ENCODE measurements around the gene TXLNB.

The TXLNB gene

DNA sequence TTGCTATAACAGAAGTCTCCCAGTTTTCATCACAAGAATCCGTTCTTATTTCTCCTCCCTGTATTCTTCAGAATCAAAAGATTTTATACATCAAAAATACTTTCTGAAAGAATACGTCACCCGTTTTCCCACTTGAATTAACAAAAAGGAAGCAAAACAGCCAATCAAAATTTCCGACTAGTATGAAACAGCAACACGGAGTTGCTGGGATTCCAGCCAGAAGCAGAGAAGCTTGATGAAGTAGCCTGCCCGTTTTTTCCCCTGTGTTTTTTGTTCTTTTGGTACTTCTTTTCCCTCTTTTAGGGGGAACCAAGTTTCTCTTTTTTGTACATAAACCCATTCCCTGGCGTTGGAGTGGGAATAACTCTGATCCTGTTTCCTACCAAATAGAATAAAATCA is 14.6 kb downstream of the TXLNB start:
- DNase-seq (ENCODE audit: insufficient read length, low spot score) (no peak), FAIRE-seq (no peak)
- no peak for TF ChIP-seq PAX5 (IDR thresholded peaks at IDR 0.05; ENCODE audit: insufficient read depth, low read length, severe bottlenecking)
- TF ChIP-seq POLR2AphosphoS5 (IDR thresholded peaks at IDR 0.05; ENCODE audit: low read depth, low read length), result no peak
- TF ChIP-seq POLR2A (IDR thresholded peaks at IDR 0.05; ENCODE audit: low read depth, low read length), result no peak
- TF ChIP-seq TAF1 (IDR thresholded peaks at IDR 0.05; ENCODE audit: low read depth, low read length), result no peak
- TF ChIP-seq POU2F2 (IDR thresholded peaks at IDR 0.05; ENCODE audit: low read depth, low read length), result no peak
- no peak for TF ChIP-seq SPI1 (IDR thresholded peaks at IDR 0.05; ENCODE audit: low read depth, low read length)

- TF ChIP-seq PAX5 (IDR thresholded peaks at IDR 0.05; ENCODE audit: insufficient read depth, low read length, severe bottlenecking) (no peak), SPI1 (IDR thresholded peaks at IDR 0.05; ENCODE audit: low read depth, low read length) (no peak), TAF1 (IDR thresholded peaks at IDR 0.05; ENCODE audit: low read depth, low read length) (no peak), POLR2A (IDR thresholded peaks at IDR 0.05; ENCODE audit: low read depth, low read length) (no peak), POU2F2 (IDR thresholded peaks at IDR 0.05; ENCODE audit: low read depth, low read length) (no peak), POLR2AphosphoS5 (IDR thresholded peaks at IDR 0.05; ENCODE audit: low read depth, low read length) (no peak)
- FAIRE-seq, result no peak
- DNase-seq (ENCODE audit: insufficient read length, low spot score), result no peak
Observed at GRCh38 chr6:139275279-139276055, 16.3 kb downstream of the TXLNB start.

DNA sequence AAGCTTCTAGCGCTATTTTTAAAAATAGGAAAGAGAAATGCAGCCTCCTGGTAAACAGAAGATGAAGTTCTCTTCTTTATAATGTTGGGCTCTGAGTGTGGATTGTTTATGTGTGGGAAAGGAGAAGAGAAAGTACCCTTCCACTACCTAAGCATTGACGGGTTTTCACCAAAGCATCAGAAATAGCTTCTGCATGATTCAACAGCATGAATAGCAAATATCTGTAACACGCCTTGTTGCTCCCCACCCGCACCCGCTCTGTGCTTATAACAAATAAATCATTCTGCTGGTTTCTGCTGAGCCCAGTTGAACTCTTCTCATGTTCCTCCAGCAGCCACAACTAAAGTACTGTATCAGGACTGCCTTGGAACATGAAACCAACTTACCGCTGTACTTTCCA is 20.7 kb downstream of the TXLNB start:
- TF ChIP-seq SPI1 (IDR thresholded peaks at IDR 0.05; ENCODE audit: low read depth, low read length), result peak; percentile 81
- TF ChIP-seq TAF1 (IDR thresholded peaks at IDR 0.05; ENCODE audit: low read depth, low read length), result peak; percentile 22; the same call in 1 of the 2 replicates
- TF ChIP-seq POU2F2 (IDR thresholded peaks at IDR 0.05; ENCODE audit: low read depth, low read length), result peak; percentile 73
- no peak for TF ChIP-seq POLR2AphosphoS5 (IDR thresholded peaks at IDR 0.05; ENCODE audit: low read depth, low read length)
- no peak for TF ChIP-seq PAX5 (IDR thresholded peaks at IDR 0.05; ENCODE audit: insufficient read depth, low read length, severe bottlenecking)
- TF ChIP-seq POLR2A (IDR thresholded peaks at IDR 0.05; ENCODE audit: low read depth, low read length), result peak; percentile 35; the same call in 1 of the 2 replicates
- FAIRE-seq, result peak; percentile 95
- no peak for DNase-seq (ENCODE audit: insufficient read length, low spot score)

GRCh38 chr6:139270249-139270648 is 21.5 kb downstream of the TXLNB start:
- DNase-seq (ENCODE audit: insufficient read length, low spot score) (no peak), FAIRE-seq (peak; percentile 64)
- TF ChIP-seq PAX5 (IDR thresholded peaks at IDR 0.05; ENCODE audit: insufficient read depth, low read length, severe bottlenecking) (no peak), POU2F2 (IDR thresholded peaks at IDR 0.05; ENCODE audit: low read depth, low read length) (no peak), TAF1 (IDR thresholded peaks at IDR 0.05; ENCODE audit: low read depth, low read length) (no peak), POLR2AphosphoS5 (IDR thresholded peaks at IDR 0.05; ENCODE audit: low read depth, low read length) (no peak), SPI1 (IDR thresholded peaks at IDR 0.05; ENCODE audit: low read depth, low read length) (no peak), POLR2A (IDR thresholded peaks at IDR 0.05; ENCODE audit: low read depth, low read length) (no peak)

DNA sequence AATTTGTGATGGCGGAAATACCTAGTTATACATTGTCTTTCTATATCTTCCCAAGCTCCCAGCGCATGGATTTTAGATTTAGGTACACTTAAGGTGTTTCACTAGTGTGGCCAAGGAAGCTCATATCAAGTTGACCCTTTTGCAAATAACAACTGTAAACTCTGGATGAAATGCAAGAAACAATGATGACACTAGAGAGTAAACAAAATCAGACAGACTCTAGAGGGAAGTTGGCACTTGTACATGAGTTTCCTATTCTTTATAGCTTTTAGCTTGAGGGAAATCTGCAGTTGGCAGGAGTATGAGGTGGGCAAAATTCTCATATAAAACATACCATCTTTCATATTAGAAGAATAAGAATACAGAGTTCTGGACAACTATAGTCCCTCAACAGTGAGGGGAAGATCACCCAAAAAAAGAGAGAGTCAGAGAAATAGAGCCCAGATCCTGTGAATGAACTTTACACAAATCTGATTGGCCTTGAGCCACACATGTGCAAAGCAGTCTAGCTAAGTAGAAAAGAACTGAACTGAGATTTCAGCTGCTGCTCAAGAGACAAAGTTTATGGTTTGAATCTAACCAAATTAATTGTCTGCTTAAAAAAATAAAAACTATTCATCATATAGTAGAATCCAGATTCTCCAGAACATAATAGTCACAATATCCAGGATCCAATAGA is 26.1 kb downstream of the TXLNB start:
- TF ChIP-seq POLR2AphosphoS5 (IDR thresholded peaks at IDR 0.05; ENCODE audit: low read depth, low read length) (no peak), PAX5 (IDR thresholded peaks at IDR 0.05; ENCODE audit: insufficient read depth, low read length, severe bottlenecking) (no peak), TAF1 (IDR thresholded peaks at IDR 0.05; ENCODE audit: low read depth, low read length) (no peak), POU2F2 (IDR thresholded peaks at IDR 0.05; ENCODE audit: low read depth, low read length) (no peak), SPI1 (IDR thresholded peaks at IDR 0.05; ENCODE audit: low read depth, low read length) (no peak), POLR2A (IDR thresholded peaks at IDR 0.05; ENCODE audit: low read depth, low read length) (no peak)
- FAIRE-seq (no peak), DNase-seq (ENCODE audit: insufficient read length, low spot score) (no peak)

DNA sequence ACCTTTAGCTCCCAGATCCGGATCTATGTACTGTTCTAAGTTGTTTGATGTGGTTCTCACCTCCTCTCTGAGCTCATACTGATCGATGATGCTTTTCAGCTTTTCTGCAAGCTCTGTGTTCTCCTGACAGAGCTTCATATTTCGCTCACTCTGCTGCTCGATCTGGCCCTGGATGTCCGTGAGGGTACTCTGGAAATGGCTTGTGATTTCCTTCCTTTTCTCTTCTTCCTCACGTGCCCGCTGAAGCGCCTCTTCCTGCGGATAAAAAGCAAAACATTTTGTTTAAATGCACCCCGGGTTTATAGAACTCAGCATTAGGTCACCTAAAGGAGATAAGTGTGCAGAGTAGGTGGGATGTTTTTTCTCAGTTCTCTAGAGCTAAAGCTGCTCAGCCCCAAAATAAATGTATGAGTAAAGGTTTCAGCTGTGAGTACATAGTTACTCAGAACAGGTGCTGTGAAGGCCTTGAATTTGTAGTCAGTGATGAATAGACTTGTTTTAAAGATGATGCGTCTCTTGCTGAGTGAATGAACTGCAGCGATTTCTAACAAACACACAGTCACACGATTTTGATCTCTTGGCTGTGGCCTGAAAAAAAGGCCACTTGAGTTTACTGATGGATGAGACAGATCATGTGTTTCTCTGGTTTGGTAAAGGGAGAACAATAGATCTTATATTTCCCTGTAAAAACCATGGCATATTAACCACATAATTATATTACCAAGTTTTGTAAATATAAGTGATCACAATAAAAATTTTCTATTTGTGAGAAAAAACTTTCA is 29.1 kb downstream of the TXLNB start:
- DNase-seq (ENCODE audit: insufficient read length, low spot score) (no peak), FAIRE-seq (peak; percentile 92)
- no peak for TF ChIP-seq POLR2A (IDR thresholded peaks at IDR 0.05; ENCODE audit: low read depth, low read length)
- peak; percentile 84 for TF ChIP-seq SPI1 (IDR thresholded peaks at IDR 0.05; ENCODE audit: low read depth, low read length)

DNA sequence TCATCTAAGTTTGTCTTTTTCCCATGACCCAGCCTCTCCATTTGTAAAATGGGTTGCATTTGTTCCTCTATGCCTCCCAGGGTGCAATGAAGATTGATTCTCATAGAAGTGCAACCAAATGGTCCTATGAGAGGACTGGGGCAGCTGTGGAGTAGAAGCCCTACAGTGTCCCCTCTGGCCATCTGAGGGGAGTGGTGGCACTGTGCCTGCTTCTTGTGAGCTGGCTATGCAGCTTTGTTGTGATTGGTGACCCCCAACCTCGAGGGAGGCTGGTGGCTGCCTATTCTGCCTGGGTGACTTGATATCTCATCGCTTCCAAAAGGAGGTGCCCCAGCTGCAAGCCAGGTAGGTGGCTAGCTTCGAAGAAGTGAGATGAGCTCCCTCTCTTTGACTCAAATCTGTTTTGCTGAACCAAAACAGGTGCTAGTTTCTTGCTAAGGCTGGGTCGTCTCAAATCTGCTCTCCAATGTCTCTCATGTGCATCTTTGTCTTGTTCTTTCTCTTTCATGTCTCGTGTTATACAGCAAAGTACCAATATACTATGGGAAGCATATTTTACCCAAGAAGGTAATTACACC is 33.9 kb downstream of the TXLNB start:
- DNase-seq (ENCODE audit: insufficient read length, low spot score), result no peak
- TF ChIP-seq POLR2AphosphoS5 (IDR thresholded peaks at IDR 0.05; ENCODE audit: low read depth, low read length) (no peak), POLR2A (IDR thresholded peaks at IDR 0.05; ENCODE audit: low read depth, low read length) (no peak), PAX5 (IDR thresholded peaks at IDR 0.05; ENCODE audit: insufficient read depth, low read length, severe bottlenecking) (no peak), SPI1 (IDR thresholded peaks at IDR 0.05; ENCODE audit: low read depth, low read length) (no peak), TAF1 (IDR thresholded peaks at IDR 0.05; ENCODE audit: low read depth, low read length) (no peak), POU2F2 (IDR thresholded peaks at IDR 0.05; ENCODE audit: low read depth, low read length) (no peak)
- FAIRE-seq, result peak; percentile 45

GRCh38 chr6:139257291-139257690 is 34.5 kb downstream of the TXLNB start:
- DNase-seq (ENCODE audit: insufficient read length, low spot score), result no peak
- TF ChIP-seq PAX5 (IDR thresholded peaks at IDR 0.05; ENCODE audit: insufficient read depth, low read length, severe bottlenecking) (no peak), POLR2AphosphoS5 (IDR thresholded peaks at IDR 0.05; ENCODE audit: low read depth, low read length) (no peak), TAF1 (IDR thresholded peaks at IDR 0.05; ENCODE audit: low read depth, low read length) (no peak), POU2F2 (IDR thresholded peaks at IDR 0.05; ENCODE audit: low read depth, low read length) (no peak), POLR2A (IDR thresholded peaks at IDR 0.05; ENCODE audit: low read depth, low read length) (no peak), SPI1 (IDR thresholded peaks at IDR 0.05; ENCODE audit: low read depth, low read length) (no peak)
- FAIRE-seq, result no peak

Data from GM12891 (cell line).